Measurements from ENCODE around the gene YAF2.
"Not testable (repeated sequence)": the region's sequence is repeated elsewhere in the genome, so short reads cannot be mapped to it uniquely, and the experiment has no call there.

The YAF2 gene

GRCh38 chr12:42252645-42253044 is 14.6 kb upstream of the YAF2 start:
- not testable (repeated sequence) for DNase-seq

GRCh38 chr12:42249033-42249432 is 11.0 kb upstream of the YAF2 start:
- DNase-seq, result not testable (repeated sequence)

GRCh38 chr12:42240131-42240750 is 2.2 kb upstream of the YAF2 start:
- no peak for DNase-seq

GRCh38 chr12:42237853-42238239 is 202 bp downstream of the YAF2 start:
- no peak for DNase-seq

- DNase-seq, result peak; percentile 77 to 79
Observed at GRCh38 chr12:42237052-42237852, 796 bp downstream of the YAF2 start.

GRCh38 chr12:42236017-42236416 is 2.0 kb downstream of the YAF2 start:
- no peak for DNase-seq

GRCh38 chr12:42235426-42235825 is 2.6 kb downstream of the YAF2 start:
- DNase-seq, result no peak

GRCh38 chr12:42234970-42235369 is 3.1 kb downstream of the YAF2 start:
- no peak for DNase-seq

- not testable (repeated sequence) for DNase-seq
Observed at GRCh38 chr12:42227525-42227924, 10.5 kb downstream of the YAF2 start.

- not testable (repeated sequence) for DNase-seq
Observed at GRCh38 chr12:42224501-42224900, 13.5 kb downstream of the YAF2 start.

- no peak for DNase-seq
Observed at GRCh38 chr12:42222724-42223123, 15.3 kb downstream of the YAF2 start.

GRCh38 chr12:42221726-42222125 is 16.3 kb downstream of the YAF2 start:
- DNase-seq, result no peak

- no peak for DNase-seq
Observed at GRCh38 chr12:42217656-42218055, 20.4 kb downstream of the YAF2 start.

- no peak for DNase-seq
Observed at GRCh38 chr12:42216737-42217136, 21.3 kb downstream of the YAF2 start.

GRCh38 chr12:42215759-42216158 is 22.3 kb downstream of the YAF2 start:
- DNase-seq, result not testable (repeated sequence)

GRCh38 chr12:42213954-42214426 is 24.1 kb downstream of the YAF2 start:
- DNase-seq, result no peak

- DNase-seq, result no peak
Observed at GRCh38 chr12:42213023-42213422, 25.0 kb downstream of the YAF2 start.

- no peak for DNase-seq
Observed at GRCh38 chr12:42208574-42208973, 29.5 kb downstream of the YAF2 start.

- DNase-seq, result no peak
Observed at GRCh38 chr12:42204819-42205218, 33.2 kb downstream of the YAF2 start.

GRCh38 chr12:42204362-42204761 is 33.7 kb downstream of the YAF2 start:
- DNase-seq, result no peak

GRCh38 chr12:42201063-42201462 is 37.0 kb downstream of the YAF2 start:
- no peak for DNase-seq

- no peak for DNase-seq
Observed at GRCh38 chr12:42199007-42199406, 39.0 kb downstream of the YAF2 start.

- no peak for DNase-seq
Observed at GRCh38 chr12:42196723-42197603, 41.1 kb downstream of the YAF2 start.
